Aorta (tissue), 5 donors: ENCODE measurements around the gene TFG. TPM values are rescaled to one million over a fixed set of nuclear protein-coding genes. Genes with fewer than 3 reads are reported as not detected.
"Not testable (repeated sequence)": the region's sequence is repeated elsewhere in the genome, so short reads cannot be mapped to it uniquely, and the experiment has no call there.

ENCODE experiments used
- ATAC-seq: fragments of 200-7000 bp; cut with Tn5 transposase; one replicate; pipeline ENCODE4 v1.9.1; 2022; ENCODE audit warnings: moderate library complexity; ENCODE audit not compliant: low FRiP score
- DNase-seq, 2 donors: peaks; one replicate each; pipeline ENCODE4 v3.0.0-alpha.2; 2020
- H3K27ac ChIP-seq, 2 donors: one replicate each; pipeline ENCODE4 v1.5.1; 2013; ENCODE audit warnings: low read length in 2 of 2, mild to moderate bottlenecking in 2 of 2, moderate library complexity in 2 of 2, control low read depth in 1 of 2, inconsistent platforms in 1 of 2, low read depth in 1 of 2
- H3K27me3 ChIP-seq, 2 donors: one replicate each; pipeline ENCODE4 v1.6.1; 2013; ENCODE audit warnings: control low read depth in 1 of 2, low read length in 1 of 2, mild to moderate bottlenecking in 1 of 2, moderate library complexity in 1 of 2; ENCODE audit not compliant: insufficient read depth in 2 of 2, control insufficient read depth in 1 of 2
- H3K36me3 ChIP-seq, 2 donors: one replicate each; pipeline ENCODE4 v1.6.1; 2013; ENCODE audit warnings: control low read depth in 1 of 2, low read length in 1 of 2, mild to moderate bottlenecking in 1 of 2; ENCODE audit not compliant: insufficient read depth in 2 of 2, control insufficient read depth in 1 of 2
- H3K4me1 ChIP-seq, 2 donors: one replicate each; pipeline ENCODE4 v1.6.1; 2013; ENCODE audit warnings: low read length in 2 of 2, control low read depth in 1 of 2, mild to moderate bottlenecking in 1 of 2, moderate library complexity in 1 of 2; ENCODE audit not compliant: insufficient read depth in 2 of 2, control insufficient read depth in 1 of 2
- H3K4me3 ChIP-seq, 2 donors: one replicate each; pipeline ENCODE4 v1.5.1; 2013; ENCODE audit warnings: low read length in 2 of 2, control low read depth in 1 of 2, mild to moderate bottlenecking in 1 of 2
- H3K9me3 ChIP-seq: one replicate; pipeline ENCODE4 v1.6.1; 2013; ENCODE audit warnings: mild to moderate bottlenecking, low read length; ENCODE audit not compliant: control insufficient read depth
- WGBS, 2 donors: extraction: QIAGEN DNeasy Blood & Tissue Kit; methylation state at CpG; one replicate each; pipeline ENCODE4 v1.1.7; 2013; 5-methylcytosine and 5-hydroxymethylcytosine counted together
- intact Hi-C, 2 donors: fragments of 100-400 bp; cut with DNase I; formaldehyde crosslinking; loops; one replicate each; pipeline versions ENCODE4 v1.14.2 to v1.15.0; 2022
- long read RNA-seq, 2 donors: library from polyadenylated mRNA; unstranded; transcript quantifications; one replicate each; pipeline ENCODE4 v2.0.0, GENCODE V29; 2020 to 2021
- polyA plus RNA-seq, 2 donors: library from polyadenylated mRNA; stranded (reverse); fragments of 200-250 nt; gene quantifications; one replicate each; pipeline ENCODE4 v1.2.3, GENCODE V29; 2013
- total RNA-seq, 2 donors: library from RNA; stranded (reverse); fragmentation: NEBNext Ultra II Directional; extraction: Animal tissue kit (Norgen Biotek cat#: 25700); gene quantifications; one replicate each; pipeline ENCODE4 v1.2.1, GENCODE V29; 2021
- donor health status: healthy with polysubstance abuse.
- donor health status: Bipolar disorder and iron deficiency.
- donor health status: DM: no; HTN: no; CAD: no.
- donor health status: DM: no; HTN: no; CAD: no.
- donor health status: DM: yes; HTN: yes; CAD: no.

Gene TFG
- total RNA-seq (10 to 100 TPM; 71.8 to 71.9 TPM), polyA plus RNA-seq (10 to 100 TPM; 52.3 to 54.8 TPM)
- long read RNA-seq, donor 1, transcript TFG-208 (8 exons, 1,696 nt): minor isoform, 7 of 493 reads
- long read RNA-seq, donor 1, transcript TFG-204 (8 exons, 1,783 nt): minor isoform, 80 of 493 reads
- long read RNA-seq, donor 1, transcript TFG-201 (8 exons, 1,978 nt): major isoform, 357 of 493 reads
- long read RNA-seq, donor 1, partial matches to known transcripts: 25 of 493 reads
- long read RNA-seq, donor 1, other reads (novel, unspliced or antisense): 20 of 493 reads
- long read RNA-seq, donor 2, transcript TFG-204 (8 exons, 1,783 nt): minor isoform, 9 of 62 reads
- long read RNA-seq, donor 2, transcript TFG-201 (8 exons, 1,978 nt): major isoform, 42 of 62 reads
- long read RNA-seq, donor 2, partial matches to known transcripts: 3 of 62 reads
- long read RNA-seq, donor 2, other reads (novel, unspliced or antisense): 6 of 62 reads

GRCh38 chr3:100708989-100709841 lies at the start of gene TFG:
TSS of gene TFG (plus strand) at chr3:100709494. CDS start at chr3:100713686, 4,192 bp downstream.
- intact Hi-C loops: no loop called here
- H3K36me3 ChIP-seq: no peaks in the 10 kb centered on the region
- peak; percentile 99 for ATAC-seq
- no peaks in the 10 kb centered on the region for H3K9me3 ChIP-seq
- H3K27me3 ChIP-seq: peaks cover 0 to 2% of the 10 kb centered on the region in 2 donors
- peaks cover 0 to 3% of the 10 kb centered on the region in 2 donors for H3K4me1 ChIP-seq
- peak within 1 kb of the TSS in 1 of 2 donors; percentile 93 for H3K27ac ChIP-seq
- 0% methylated on average over 66 to 76 of the region's 76 CpGs for WGBS, 2 donors
- peak within 1 kb of the TSS; percentile 69 to 98 for H3K4me3 ChIP-seq
- peak; percentile 99 to 100 for DNase-seq

- H3K27ac ChIP-seq, H3K9me3 ChIP-seq, intact Hi-C loops, H3K36me3 ChIP-seq, H3K27me3 ChIP-seq, H3K4me1 ChIP-seq, H3K4me3 ChIP-seq, ATAC-seq, DNase-seq: not testable (repeated sequence)
Measured at GRCh38 chr3:100661294-100661693, 48.0 kb upstream of the TFG start.

- WGBS, 2 donors: 54 to 73% methylated on average over 2 of the region's 2 CpGs
- Histone ChIP-seq H3K36me3 (no peaks in the 10 kb centered on the region), H3K9me3 (no peaks in the 10 kb centered on the region), H3K27me3 (no peaks in the 10 kb centered on the region), H3K27ac (no peak overlapping the region), H3K4me3 (no peak overlapping the region), H3K4me1 (no peaks in the 10 kb centered on the region)
- DNase-seq: no peak
- no peak for ATAC-seq
- intact Hi-C loops: no loop called here
Measured at GRCh38 chr3:100662113-100662823, 47.0 kb upstream of the TFG start.

- Histone ChIP-seq H3K27ac (no peak overlapping the region), H3K36me3 (no peaks in the 10 kb centered on the region), H3K9me3 (peaks cover 2% of the 10 kb centered on the region), H3K27me3 (no peaks in the 10 kb centered on the region), H3K4me3 (no peak overlapping the region), H3K4me1 (no peaks in the 10 kb centered on the region)
- ATAC-seq (no peak), DNase-seq (no peak)
- intact Hi-C loops: no loop called here
- 59 to 60% methylated on average over 7 of the region's 7 CpGs for WGBS, 2 donors
Measured at GRCh38 chr3:100665230-100665629, 44.1 kb upstream of the TFG start.

- intact Hi-C loops, H3K36me3 ChIP-seq, H3K27me3 ChIP-seq, DNase-seq, ATAC-seq, H3K9me3 ChIP-seq, H3K27ac ChIP-seq, H3K4me3 ChIP-seq, H3K4me1 ChIP-seq: not testable (repeated sequence)
- 63 to 69% methylated on average over 4 to 5 of the region's 6 CpGs for WGBS, 2 donors
Measured at GRCh38 chr3:100666699-100667098, 42.6 kb upstream of the TFG start.

GRCh38 chr3:100667316-100667715 lies 42.0 kb upstream of the TFG start:
- H3K36me3 ChIP-seq, intact Hi-C loops, H3K9me3 ChIP-seq, H3K4me1 ChIP-seq, ATAC-seq, H3K27ac ChIP-seq, H3K4me3 ChIP-seq, DNase-seq, H3K27me3 ChIP-seq: not testable (repeated sequence)
- 49 to 50% methylated on average over 1 of the region's 1 CpG for WGBS, 2 donors

- intact Hi-C loops, DNase-seq: not testable (repeated sequence)
- WGBS, 2 donors: 89 to 96% methylated on average over 2 of the region's 2 CpGs
Measured at GRCh38 chr3:100670995-100671394, 38.3 kb upstream of the TFG start.

GRCh38 chr3:100681496-100681895 lies 27.8 kb upstream of the TFG start:
- intact Hi-C loops: no loop called here
- Histone ChIP-seq H3K36me3 (no peaks in the 10 kb centered on the region), H3K4me1 (no peaks in the 10 kb centered on the region), H3K9me3 (peaks cover 3% of the 10 kb centered on the region), H3K27me3 (no peaks in the 10 kb centered on the region), H3K27ac (no peak overlapping the region), H3K4me3 (no peak overlapping the region)
- 91 to 93% methylated on average over 1 of the region's 1 CpG for WGBS, 2 donors
- ATAC-seq (no peak), DNase-seq (no peak)

More at GRCh38 chr3:100670995-100671394, 38.3 kb upstream of the TFG start:
- H3K9me3 ChIP-seq, H3K4me3 ChIP-seq, H3K27me3 ChIP-seq, ATAC-seq, H3K4me1 ChIP-seq, H3K27ac ChIP-seq, H3K36me3 ChIP-seq: not testable (repeated sequence)
